Mucosa of descending colon (tissue), 3 donors: ENCODE results near the gene PEAK3. TPM values are rescaled to one million over a fixed set of nuclear protein-coding genes. Genes with fewer than 3 reads are reported as not detected.

Experiments
- ATAC-seq: fragments of 200-7000 bp; cut with Tn5 transposase; one replicate; pipeline ENCODE4 v1.9.1; 2020; ENCODE audit warnings: mild to moderate bottlenecking, moderate library complexity
- DNase-seq, 3 donors: peaks; one replicate each; pipeline ENCODE4 v3.0.0-alpha.2; 2020
- H3K36me3 ChIP-seq: fragments of 200-600 bp; one replicate; pipeline ENCODE4 v1.8.0; 2021; ENCODE audit warnings: low read depth, mild to moderate bottlenecking
- H3K4me1 ChIP-seq: fragments of 200-600 bp; one replicate; pipeline ENCODE4 v1.8.0; 2021; ENCODE audit warnings: low read depth, mild to moderate bottlenecking
- H3K4me3 ChIP-seq: fragments of 200-600 bp; one replicate; pipeline ENCODE4 v1.8.0; 2021; ENCODE audit warnings: mild to moderate bottlenecking
- H3K9me3 ChIP-seq: fragments of 200-600 bp; one replicate; pipeline ENCODE4 v1.8.0; 2021; ENCODE audit warnings: mild to moderate bottlenecking
- intact Hi-C, 2 donors: fragments of 100-400 bp; cut with DNase I in 1 of 2; cut with micrococcal nuclease in 1 of 2; formaldehyde crosslinking; loops; one replicate each; pipeline versions ENCODE4 v1.11.0 to v1.11.1; 2022; cut with DNase I, micrococcal nuclease
- total RNA-seq, 3 donors: library from RNA; stranded (reverse); fragmentation: NEBNext Ultra II Directional in 2 of 3; extraction: Animal tissue kit (Norgen Biotek cat#: 25700) in 2 of 3; gene quantifications; one replicate each; pipeline versions ENCODE4 v1.2.1 to v1.2.4, GENCODE V29; 2021 to 2023
- TF ChIP-seq, protein P1 (sequence below): fragments of 200-600 bp; IDR thresholded peaks from one replicate; pipeline ENCODE4 v1.8.0; 2022; ENCODE audit warnings: antibody characterized with exemption, mild to moderate bottlenecking
- donor health status: DM: no; HTN: no; CAD: no; lungs with moderate emphysema.
- donor health status: DM: no; HTN: no; CAD: no.
- donor health status: DM: no; HTN: yes; CAD: no.

PEAK3 gene
- total RNA-seq, 3 donors from 2014 or later = 0.29 to 1.4 (median 1.1) TPM

DNA sequence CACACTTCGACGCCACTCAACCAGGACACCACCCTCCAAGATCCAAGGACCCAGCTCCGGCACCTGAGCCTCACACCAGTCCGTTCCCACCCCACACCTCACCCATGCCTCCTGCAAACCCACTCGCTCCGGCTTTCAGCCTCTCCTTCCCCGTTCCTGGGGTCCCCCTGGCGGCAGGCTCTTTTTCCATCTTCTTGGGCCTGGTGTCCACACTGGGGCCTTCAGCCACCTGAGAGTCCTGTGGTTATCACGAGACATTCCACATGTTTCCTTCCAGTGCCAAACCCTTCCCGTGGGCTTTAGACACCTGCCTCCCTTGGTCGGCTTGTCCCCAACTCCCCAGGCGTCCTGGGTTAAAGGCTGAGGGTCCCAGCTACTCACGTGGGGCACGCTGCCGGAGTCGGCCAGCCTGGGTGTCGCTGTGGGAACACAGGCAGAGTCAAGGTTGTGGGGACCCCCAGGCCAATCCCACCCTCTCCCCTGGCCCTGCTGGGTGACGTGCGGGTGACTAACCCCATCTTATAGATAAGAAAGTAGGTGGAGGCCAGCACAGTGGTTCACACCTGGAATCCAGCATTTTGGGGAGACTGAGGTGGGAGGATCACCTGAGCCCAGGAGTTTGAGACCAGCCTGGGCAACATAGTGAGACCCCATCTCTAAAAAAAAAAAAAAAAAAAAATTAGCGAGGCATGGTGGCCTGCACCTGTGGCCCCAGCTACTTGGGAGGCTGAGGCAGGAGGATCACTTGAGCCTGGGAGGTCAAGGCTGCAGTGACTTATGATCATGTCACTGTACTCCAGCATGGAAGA is 27.7 kb downstream of the PEAK3 start:
- no peak for DNase-seq
- TF ChIP-seq, protein P1, sequence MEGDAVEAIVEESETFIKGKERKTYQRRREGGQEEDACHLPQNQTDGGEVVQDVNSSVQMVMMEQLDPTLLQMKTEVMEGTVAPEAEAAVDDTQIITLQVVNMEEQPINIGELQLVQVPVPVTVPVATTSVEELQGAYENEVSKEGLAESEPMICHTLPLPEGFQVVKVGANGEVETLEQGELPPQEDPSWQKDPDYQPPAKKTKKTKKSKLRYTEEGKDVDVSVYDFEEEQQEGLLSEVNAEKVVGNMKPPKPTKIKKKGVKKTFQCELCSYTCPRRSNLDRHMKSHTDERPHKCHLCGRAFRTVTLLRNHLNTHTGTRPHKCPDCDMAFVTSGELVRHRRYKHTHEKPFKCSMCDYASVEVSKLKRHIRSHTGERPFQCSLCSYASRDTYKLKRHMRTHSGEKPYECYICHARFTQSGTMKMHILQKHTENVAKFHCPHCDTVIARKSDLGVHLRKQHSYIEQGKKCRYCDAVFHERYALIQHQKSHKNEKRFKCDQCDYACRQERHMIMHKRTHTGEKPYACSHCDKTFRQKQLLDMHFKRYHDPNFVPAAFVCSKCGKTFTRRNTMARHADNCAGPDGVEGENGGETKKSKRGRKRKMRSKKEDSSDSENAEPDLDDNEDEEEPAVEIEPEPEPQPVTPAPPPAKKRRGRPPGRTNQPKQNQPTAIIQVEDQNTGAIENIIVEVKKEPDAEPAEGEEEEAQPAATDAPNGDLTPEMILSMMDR = no peak
- H3K4me3 ChIP-seq = no peak overlapping the region
- peaks cover 33% of the 10 kb centered on the region for H3K4me1 ChIP-seq
- no peaks in the 10 kb centered on the region for H3K36me3 ChIP-seq
- ATAC-seq = no peak
- H3K9me3 ChIP-seq = no peaks in the 10 kb centered on the region
- intact Hi-C loops = no loop called here

DNA sequence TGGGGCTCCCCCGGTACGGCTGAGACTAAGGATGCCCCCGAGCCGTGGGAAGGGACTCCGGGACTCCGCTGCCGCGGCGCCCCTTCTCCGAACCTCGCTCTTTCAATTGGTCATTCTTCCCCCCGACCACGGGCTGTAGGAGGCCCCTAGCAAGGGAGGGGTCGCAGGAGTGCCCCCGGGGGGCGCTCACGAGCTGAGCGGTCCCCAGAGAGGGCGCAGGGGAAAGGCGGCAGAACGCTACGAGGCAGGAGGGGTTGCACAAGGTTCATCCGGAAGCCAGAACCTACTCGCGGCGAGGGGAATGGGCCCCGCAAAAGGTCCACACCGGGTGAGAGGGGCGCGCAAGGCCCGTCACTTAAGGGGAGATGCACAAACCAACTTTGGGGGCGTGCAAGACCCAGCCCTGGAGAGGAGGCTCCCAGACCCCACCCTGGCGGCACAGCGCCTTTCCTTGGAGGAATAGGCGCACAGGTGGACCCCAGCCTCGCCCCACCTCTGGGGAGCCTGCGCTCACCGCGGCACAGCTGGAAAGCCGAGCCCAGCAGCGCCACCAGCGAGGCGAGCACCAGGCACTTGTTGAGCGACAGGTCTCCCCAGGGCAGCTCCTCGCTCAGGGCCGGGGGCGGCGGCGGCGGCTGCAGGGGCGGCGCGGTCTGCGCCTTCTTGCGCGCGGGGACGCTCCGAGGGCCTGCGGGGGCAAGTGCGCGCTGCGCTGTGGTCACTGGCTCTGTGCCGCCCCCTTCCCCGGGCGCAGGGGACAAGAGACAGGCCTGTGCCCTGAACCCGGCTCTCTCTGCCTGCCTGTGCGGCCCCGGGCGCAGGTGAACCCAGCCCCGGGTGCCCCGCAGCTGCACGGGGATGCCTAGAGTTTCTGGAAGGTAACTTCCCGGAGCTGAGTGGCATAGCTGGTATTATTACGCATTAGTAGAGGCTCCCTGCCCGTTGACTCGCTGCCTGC is 28.6 kb downstream of the PEAK3 start:
- no peaks in the 10 kb centered on the region for H3K9me3 ChIP-seq
- H3K4me3 ChIP-seq = no peak overlapping the region
- peak in 1 of 3 donors; percentile 63 for DNase-seq
- peak; percentile 12 for ATAC-seq
- intact Hi-C loops = no loop called here
- TF ChIP-seq, protein P1 = no peak
- H3K4me1 ChIP-seq = peaks cover 33% of the 10 kb centered on the region
- H3K36me3 ChIP-seq = no peaks in the 10 kb centered on the region

DNA sequence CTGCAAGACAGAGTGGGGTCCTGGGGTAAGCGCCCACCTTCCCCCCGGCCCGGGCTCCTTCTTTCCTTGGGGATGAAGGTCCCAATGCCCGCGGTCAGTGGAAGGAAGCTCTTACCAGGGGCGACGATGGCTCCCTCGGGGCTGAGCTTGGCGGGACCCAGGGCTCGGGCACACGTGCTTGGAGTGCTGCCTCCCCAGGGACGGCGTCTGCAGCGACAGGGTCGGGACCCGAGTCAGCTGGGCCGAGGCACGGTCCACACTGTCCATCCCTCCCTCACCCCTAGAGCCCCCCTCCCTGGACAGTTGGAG is 29.2 kb downstream of the PEAK3 start:
- ATAC-seq = no peak
- intact Hi-C loops = no loop called here
- DNase-seq = no peak
- TF ChIP-seq, protein P1 = no peak
- Histone ChIP-seq H3K4me3 (no peak overlapping the region), H3K9me3 (no peaks in the 10 kb centered on the region), H3K4me1 (peaks cover 33% of the 10 kb centered on the region), H3K36me3 (no peaks in the 10 kb centered on the region)

DNA sequence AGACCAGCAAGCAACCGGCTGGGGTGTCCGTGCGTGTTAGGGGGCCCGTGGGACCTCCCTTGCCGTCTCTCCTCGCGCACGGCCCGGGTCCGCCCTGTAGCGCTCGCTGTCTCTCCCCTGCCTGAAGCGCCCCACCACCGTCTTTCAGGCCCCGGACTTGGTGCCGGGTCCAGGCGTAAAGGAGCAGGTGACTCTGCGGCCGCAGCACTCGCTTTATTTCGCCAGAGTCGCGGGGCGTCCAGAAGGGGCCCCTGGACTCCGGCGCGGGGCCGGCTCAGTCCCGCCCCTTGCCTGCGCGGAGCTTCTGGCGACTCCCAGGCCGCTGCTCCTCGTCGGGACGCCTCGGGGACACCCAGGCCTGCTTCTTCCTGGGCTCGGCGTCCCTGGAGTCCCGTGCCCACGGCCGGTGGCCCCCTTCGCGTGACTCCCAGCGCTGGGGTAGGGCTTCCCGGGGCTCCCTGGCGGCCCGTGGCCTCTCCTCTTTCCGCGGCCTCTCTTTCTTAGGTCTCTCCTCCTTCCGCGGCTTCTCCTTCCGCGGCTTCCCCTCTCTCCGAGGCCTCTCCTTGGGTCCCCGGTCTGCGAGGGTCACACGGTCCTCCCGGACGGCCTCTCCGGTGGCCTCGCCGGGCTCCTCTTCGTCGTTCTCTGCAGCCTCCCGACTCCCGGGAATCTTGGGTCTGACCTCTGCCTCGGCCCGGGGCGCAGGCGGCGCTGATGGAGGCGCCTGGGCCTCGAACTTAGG is 29.7 kb downstream of the PEAK3 start:
- DNase-seq (no peak), ATAC-seq (no peak)
- Histone ChIP-seq H3K36me3 (peaks cover under 1% of the 10 kb centered on the region), H3K9me3 (no peaks in the 10 kb centered on the region), H3K4me3 (no peak overlapping the region), H3K4me1 (peaks cover 33% of the 10 kb centered on the region)
- TF ChIP-seq, protein P1 = no peak
- intact Hi-C loops = no loop called here
